Lung (tissue), 12 donors: ENCODE data around the gene SEMA4C. TPM values are rescaled to one million over a fixed set of nuclear protein-coding genes. Genes with fewer than 3 reads are reported as not detected.

Experiments
- ATAC-seq: fragments of 200-7000 bp; cut with Tn5 transposase; one replicate; pipeline ENCODE4 v1.9.1; 2020; ENCODE audit warnings: moderate number of reproducible peaks; ENCODE audit not compliant: insufficient read depth, low FRiP score
- DNase-seq, 3 donors: peaks; one replicate each; pipeline ENCODE4 v3.0.0-alpha.2; 2013 to 2017
- H3K27ac ChIP-seq, 2 donors: one replicate each; pipeline ENCODE4 v1.5.1; 2013; ENCODE audit warnings: mild to moderate bottlenecking in 2 of 2, moderate library complexity in 2 of 2, control low read depth in 1 of 2, inconsistent platforms in 1 of 2, low read depth in 1 of 2, low read length in 1 of 2
- H3K27me3 ChIP-seq, 3 donors: one replicate each; pipeline ENCODE4 v1.5.1; 2013; ENCODE audit warnings: low read length in 2 of 3; ENCODE audit not compliant: control insufficient read depth in 3 of 3, insufficient read depth in 3 of 3
- H3K36me3 ChIP-seq, 4 donors: one replicate each; pipeline ENCODE4 v1.5.1; 2013; ENCODE audit warnings: low read length in 4 of 4, mild to moderate bottlenecking in 1 of 4, moderate library complexity in 1 of 4; ENCODE audit not compliant: control insufficient read depth in 4 of 4, insufficient read depth in 4 of 4
- H3K4me1 ChIP-seq, 5 donors: one replicate each; pipeline ENCODE4 v1.5.1; 2013; ENCODE audit warnings: low read length in 5 of 5, mild to moderate bottlenecking in 2 of 5, moderate library complexity in 1 of 5; ENCODE audit not compliant: control insufficient read depth in 5 of 5, insufficient read depth in 5 of 5
- H3K4me3 ChIP-seq: one replicate; pipeline ENCODE4 v1.5.1; 2013; ENCODE audit warnings: mild to moderate bottlenecking, control low read depth, moderate library complexity
- H3K9ac ChIP-seq, 2 donors: one replicate each; pipeline ENCODE4 v1.5.1; 2013; ENCODE audit warnings: low read length in 2 of 2, control low read depth in 1 of 2; ENCODE audit not compliant: insufficient read depth in 1 of 2
- H3K9me3 ChIP-seq, 4 donors: one replicate each; pipeline ENCODE4 v1.5.1; 2013; ENCODE audit warnings: low read length in 3 of 4, mild to moderate bottlenecking in 1 of 4, moderate library complexity in 1 of 4; ENCODE audit not compliant: control insufficient read depth in 4 of 4, insufficient read depth in 3 of 4
- WGBS, 2 donors: extraction: QIAGEN DNeasy Blood & Tissue Kit; methylation state at CpG; one replicate each; pipeline ENCODE4 v1.1.7; 2013; 5-methylcytosine and 5-hydroxymethylcytosine counted together
- polyA plus RNA-seq, 2 donors: library from polyadenylated mRNA; stranded (reverse); fragments of 200-250 nt; gene quantifications; one replicate each; pipeline ENCODE4 v1.2.1, GENCODE V29; 2013
- total RNA-seq, 2 donors: library from RNA; depleted of rRNA in 1 of 2; stranded (reverse); fragments of >200 nt in 1 of 2; gene quantifications; one replicate each; pipeline ENCODE4 v1.2.1, GENCODE V29; 2014 to 2021
- TF ChIP-seq, protein P1 (sequence below): IDR thresholded peaks from 2 replicates; pipeline ENCODE4 v1.5.1; 2012; ENCODE audit warnings: mild to moderate bottlenecking; ENCODE audit errors: control extremely low read depth, extremely low read depth
- donor health status: control.
- donor health status: control.
- donor health status: Bipolar disorder and iron deficiency.
- donor health status: healthy.
- donor health status: DM: yes; HTN: yes; CAD: no.

Gene SEMA4C
- total and polyA plus RNA-seq, 4 donors = 18.8 to 42.0 (median 28.8) TPM

DNA sequence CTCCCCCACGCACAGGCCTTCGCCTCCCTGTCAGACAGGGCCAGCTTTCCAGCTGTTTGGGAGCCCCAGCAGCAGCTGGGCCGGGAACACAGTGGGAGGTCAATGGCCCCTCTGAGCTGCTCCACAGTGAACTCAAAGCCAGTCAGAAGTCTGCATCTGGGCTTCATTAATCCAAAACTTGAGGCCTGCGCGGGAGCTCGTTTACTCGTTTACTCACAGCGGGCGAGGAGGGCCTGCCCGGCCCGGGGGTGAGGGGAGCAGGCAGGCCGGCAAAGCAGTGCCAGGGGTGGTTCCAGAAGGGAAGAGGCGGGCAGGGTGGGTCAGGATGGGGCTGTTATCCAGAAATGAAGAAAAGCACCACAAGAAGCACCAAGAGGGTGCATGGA is 36.8 kb upstream of the SEMA4C start:
- H3K27me3 ChIP-seq = no peaks in the 10 kb centered on the region
- H3K36me3 ChIP-seq = no peaks in the 10 kb centered on the region
- H3K9ac ChIP-seq = peak overlapping the region in 1 of 2 donors; percentile 49
- 64 to 82% methylated on average over 13 of the region's 13 CpGs for WGBS, 2 donors
- TF ChIP-seq, protein P1, sequence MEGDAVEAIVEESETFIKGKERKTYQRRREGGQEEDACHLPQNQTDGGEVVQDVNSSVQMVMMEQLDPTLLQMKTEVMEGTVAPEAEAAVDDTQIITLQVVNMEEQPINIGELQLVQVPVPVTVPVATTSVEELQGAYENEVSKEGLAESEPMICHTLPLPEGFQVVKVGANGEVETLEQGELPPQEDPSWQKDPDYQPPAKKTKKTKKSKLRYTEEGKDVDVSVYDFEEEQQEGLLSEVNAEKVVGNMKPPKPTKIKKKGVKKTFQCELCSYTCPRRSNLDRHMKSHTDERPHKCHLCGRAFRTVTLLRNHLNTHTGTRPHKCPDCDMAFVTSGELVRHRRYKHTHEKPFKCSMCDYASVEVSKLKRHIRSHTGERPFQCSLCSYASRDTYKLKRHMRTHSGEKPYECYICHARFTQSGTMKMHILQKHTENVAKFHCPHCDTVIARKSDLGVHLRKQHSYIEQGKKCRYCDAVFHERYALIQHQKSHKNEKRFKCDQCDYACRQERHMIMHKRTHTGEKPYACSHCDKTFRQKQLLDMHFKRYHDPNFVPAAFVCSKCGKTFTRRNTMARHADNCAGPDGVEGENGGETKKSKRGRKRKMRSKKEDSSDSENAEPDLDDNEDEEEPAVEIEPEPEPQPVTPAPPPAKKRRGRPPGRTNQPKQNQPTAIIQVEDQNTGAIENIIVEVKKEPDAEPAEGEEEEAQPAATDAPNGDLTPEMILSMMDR = no peak
- no peak for ATAC-seq
- H3K27ac ChIP-seq = peak overlapping the region; percentile 29 to 85
- peak; percentile 82 to 91 (median 86) for DNase-seq
- H3K4me1 ChIP-seq = peaks cover 8 to 21% (median 10%) of the 10 kb centered on the region in 5 donors
- no peak overlapping the region for H3K4me3 ChIP-seq
- H3K9me3 ChIP-seq = no peaks in the 10 kb centered on the region

DNA sequence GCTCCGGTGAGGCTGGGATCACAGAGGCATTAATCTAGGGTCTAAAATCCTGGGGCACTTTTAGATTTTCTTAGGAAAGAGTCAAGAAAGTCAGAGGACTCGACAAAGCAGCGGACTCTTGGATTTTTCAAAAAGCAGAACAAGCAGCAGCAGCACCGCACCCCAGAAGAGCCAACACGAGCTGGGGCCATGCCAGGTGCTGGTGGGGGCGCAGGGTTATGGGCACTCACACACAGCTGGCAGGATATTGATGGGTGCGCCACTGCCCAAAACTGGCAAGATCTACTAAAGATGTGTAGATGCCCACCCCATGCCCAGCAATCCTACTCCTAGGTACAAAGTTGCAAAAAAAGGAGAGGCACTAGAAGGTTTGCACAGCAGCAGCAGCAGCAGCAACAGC is 33.9 kb upstream of the SEMA4C start:
- TF ChIP-seq, protein P1 = no peak
- H3K9ac ChIP-seq = no peak overlapping the region
- peaks cover 0 to 2% (median 0%) of the 10 kb centered on the region in 4 donors for H3K9me3 ChIP-seq
- H3K27ac ChIP-seq = no peak overlapping the region
- H3K27me3 ChIP-seq = no peaks in the 10 kb centered on the region
- H3K4me1 ChIP-seq = peaks cover 4 to 25% (median 14%) of the 10 kb centered on the region in 5 donors
- WGBS, 2 donors = 44 to 79% methylated on average over 7 of the region's 7 CpGs
- H3K4me3 ChIP-seq = no peak overlapping the region
- no peaks in the 10 kb centered on the region for H3K36me3 ChIP-seq
- ATAC-seq (no peak), DNase-seq (no peak)

DNA sequence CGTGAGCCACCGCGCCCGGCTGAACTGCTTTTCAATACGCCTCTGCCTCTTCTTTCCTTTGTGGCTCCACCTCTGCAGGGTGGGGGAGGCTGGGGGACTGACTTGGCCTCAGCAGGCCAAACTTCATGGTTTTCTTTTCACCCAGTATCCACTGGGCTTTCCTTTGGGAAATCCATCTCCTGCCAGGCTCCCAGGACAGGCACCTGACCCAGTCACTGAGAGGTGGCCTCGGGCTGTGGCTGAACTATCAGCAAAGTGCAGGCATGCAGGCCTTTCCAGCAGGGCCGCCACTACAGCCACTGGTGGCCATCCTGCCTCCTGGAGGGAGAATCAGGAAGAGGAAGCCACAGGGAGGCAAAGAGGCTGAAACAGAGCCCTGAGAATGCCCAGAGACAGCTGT is 33.4 kb upstream of the SEMA4C start:
- 78 to 87% methylated on average over 7 of the region's 7 CpGs for whole genome bisulfite sequencing, 2 donors
- no peak for DNase-seq
- ATAC-seq = no peak
- TF ChIP-seq, protein P1 = no peak
- Histone ChIP-seq H3K27ac (no peak overlapping the region), H3K4me3 (no peak overlapping the region), H3K4me1 (peaks cover 4 to 25% (median 14%) of the 10 kb centered on the region in 5 donors), H3K36me3 (no peaks in the 10 kb centered on the region), H3K9me3 (peaks cover 0 to 2% (median 0%) of the 10 kb centered on the region in 4 donors), H3K27me3 (no peaks in the 10 kb centered on the region), H3K9ac (no peak overlapping the region)

DNA sequence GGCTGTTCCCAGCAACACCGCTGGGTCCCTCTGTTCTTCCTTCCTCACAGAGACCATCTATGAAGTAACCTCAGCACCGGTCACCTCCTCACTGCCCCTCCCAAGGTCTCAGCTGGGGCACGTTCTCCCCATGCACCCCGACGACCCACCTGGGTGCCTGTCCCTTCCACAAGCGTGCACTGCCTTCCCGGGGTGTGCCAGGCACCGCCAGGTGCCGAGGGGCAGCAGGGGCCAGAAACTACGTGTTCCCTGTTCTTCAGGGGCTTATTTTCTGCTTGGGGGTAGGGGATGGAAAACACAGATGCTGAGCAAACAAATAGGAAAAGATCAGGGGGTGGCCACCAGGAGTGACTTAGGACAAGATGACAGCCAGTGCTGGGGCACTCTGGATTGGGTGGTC is 30.4 kb upstream of the SEMA4C start:
- DNase-seq = no peak
- H3K9me3 ChIP-seq = peaks cover 0 to 2% (median 0%) of the 10 kb centered on the region in 4 donors
- TF ChIP-seq, protein P1 = no peak
- no peak overlapping the region for H3K27ac ChIP-seq
- H3K4me3 ChIP-seq = no peak overlapping the region
- 84 to 85% methylated on average over 10 of the region's 10 CpGs for WGBS, 2 donors
- H3K9ac ChIP-seq = no peak overlapping the region
- no peaks in the 10 kb centered on the region for H3K27me3 ChIP-seq
- no peak for ATAC-seq
- no peaks in the 10 kb centered on the region for H3K36me3 ChIP-seq
- H3K4me1 ChIP-seq = peaks cover 0 to 16% (median 11%) of the 10 kb centered on the region in 5 donors
